Testis (tissue), 3 donors: ENCODE data around the gene SEC24A. TPM values are rescaled to one million over a fixed set of nuclear protein-coding genes. Genes with fewer than 3 reads are reported as not detected.
"Not testable (repeated sequence)": the region's sequence is repeated elsewhere in the genome, so short reads cannot be mapped to it uniquely, and the experiment has no call there.

ENCODE experiments used
- DNase-seq: peaks from one replicate; pipeline ENCODE4 v3.0.0-alpha.2; 2019
- H3K27ac ChIP-seq, 2 donors: fragments of 200-600 bp; sonication (generic); one replicate each; pipeline ENCODE4 v1.5.1; 2019
- H3K27me3 ChIP-seq: fragments of 200-600 bp; sonication (generic); one replicate; pipeline ENCODE4 v1.5.1; 2019
- H3K36me3 ChIP-seq: fragments of 200-600 bp; sonication (generic); one replicate; pipeline ENCODE4 v1.5.1; 2017; ENCODE audit warnings: low read depth; ENCODE audit errors: missing control alignments
- H3K4me1 ChIP-seq: fragments of 200-600 bp; sonication (generic); one replicate; pipeline ENCODE4 v1.5.1; 2019
- H3K4me3 ChIP-seq, 2 donors: fragments of 200-600 bp; sonication (generic); one replicate each; pipeline ENCODE4 v1.5.1; 2017 to 2019
- H3K9me3 ChIP-seq: fragments of 200-600 bp; sonication (generic); one replicate; pipeline ENCODE4 v1.5.1; 2017
- POLR2A ChIP-seq: fragments of 450-650 bp; IDR thresholded peaks from one replicate; pipeline ENCODE4 v1.6.1; 2017; ENCODE audit warnings: antibody characterized with exemption, mild to moderate bottlenecking, moderate library complexity
- WGBS, 2 donors: methylation state at CpG; one replicate each; pipeline ENCODE4 v1.1.5; 2018; 5-methylcytosine and 5-hydroxymethylcytosine counted together
- intact Hi-C: fragments of 100-400 bp; cut with DNase I; formaldehyde crosslinking; loops from one replicate; pipeline ENCODE4 v1.15.1; 2023; ENCODE audit warnings: low total_unique reads
- polyA plus RNA-seq: library from polyadenylated mRNA; stranded (reverse); fragments of 350-450 nt; fragmentation: Illumina TruSeq; extraction: RNeasy Lipid Tissue Mini Kit (QIAGEN cat#74804); gene quantifications from one replicate; pipeline ENCODE4 v1.2.3, GENCODE V29; 2014; ENCODE audit warnings: low read depth, low replicate concordance; ENCODE audit not compliant: insufficient read depth
- total RNA-seq, 2 donors: library from RNA; depleted of rRNA; stranded (reverse); fragments of >200 nt; gene quantifications; one replicate each; pipeline ENCODE4 v1.2.3, GENCODE V29; 2016
- TF ChIP-seq, protein P1 (sequence below), 3 experiments: fragments of 450-650 bp in 2 of 3; fragments of 200-600 bp in 1 of 3; sonication (generic) in 1 of 3; IDR thresholded peaks; one replicate each; pipeline ENCODE4 v1.5.1; 2016 to 2019; ENCODE audit warnings: antibody characterized with exemption in 3 of 3, mild to moderate bottlenecking in 2 of 3, moderate library complexity in 1 of 3

Gene SEC24A
- total and polyA plus RNA-seq, 3 donors from 2014 or later = 10.3 to 16.7 (median 13.7) TPM

DNA sequence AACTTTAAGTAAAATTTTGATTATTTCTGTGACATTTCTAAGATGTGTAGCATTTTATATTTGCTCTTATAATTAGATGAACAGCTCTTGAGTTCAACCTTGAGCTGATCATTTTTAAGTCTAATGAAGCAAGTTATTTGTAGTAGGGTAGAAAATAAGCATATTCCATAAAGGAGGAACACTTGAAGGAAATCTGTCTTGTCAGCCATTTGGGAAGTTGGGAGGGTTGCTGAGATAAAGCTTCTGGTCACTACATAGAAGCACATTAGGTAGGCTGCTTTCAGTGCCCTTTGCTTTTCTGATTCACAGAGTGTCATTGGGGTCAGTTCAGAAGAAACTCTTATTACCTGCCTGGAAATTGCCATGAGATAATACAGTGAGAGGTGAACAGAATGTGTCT, 44.1 kb downstream of the SEC24A start:
- no peak overlapping the region for H3K4me3 ChIP-seq
- intact Hi-C loops = no loop called here
- H3K27ac ChIP-seq = no peak overlapping the region
- no peak for TF ChIP-seq POLR2A
- TF ChIP-seq, protein P1, sequence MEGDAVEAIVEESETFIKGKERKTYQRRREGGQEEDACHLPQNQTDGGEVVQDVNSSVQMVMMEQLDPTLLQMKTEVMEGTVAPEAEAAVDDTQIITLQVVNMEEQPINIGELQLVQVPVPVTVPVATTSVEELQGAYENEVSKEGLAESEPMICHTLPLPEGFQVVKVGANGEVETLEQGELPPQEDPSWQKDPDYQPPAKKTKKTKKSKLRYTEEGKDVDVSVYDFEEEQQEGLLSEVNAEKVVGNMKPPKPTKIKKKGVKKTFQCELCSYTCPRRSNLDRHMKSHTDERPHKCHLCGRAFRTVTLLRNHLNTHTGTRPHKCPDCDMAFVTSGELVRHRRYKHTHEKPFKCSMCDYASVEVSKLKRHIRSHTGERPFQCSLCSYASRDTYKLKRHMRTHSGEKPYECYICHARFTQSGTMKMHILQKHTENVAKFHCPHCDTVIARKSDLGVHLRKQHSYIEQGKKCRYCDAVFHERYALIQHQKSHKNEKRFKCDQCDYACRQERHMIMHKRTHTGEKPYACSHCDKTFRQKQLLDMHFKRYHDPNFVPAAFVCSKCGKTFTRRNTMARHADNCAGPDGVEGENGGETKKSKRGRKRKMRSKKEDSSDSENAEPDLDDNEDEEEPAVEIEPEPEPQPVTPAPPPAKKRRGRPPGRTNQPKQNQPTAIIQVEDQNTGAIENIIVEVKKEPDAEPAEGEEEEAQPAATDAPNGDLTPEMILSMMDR (IDR thresholded peaks at IDR 0.05) = no peak
- no peak for DNase-seq
- H3K27me3 ChIP-seq = no peaks in the 10 kb centered on the region
- H3K36me3 ChIP-seq = no peaks in the 10 kb centered on the region
- H3K4me1 ChIP-seq = no peaks in the 10 kb centered on the region
- H3K9me3 ChIP-seq = no peaks in the 10 kb centered on the region

DNA sequence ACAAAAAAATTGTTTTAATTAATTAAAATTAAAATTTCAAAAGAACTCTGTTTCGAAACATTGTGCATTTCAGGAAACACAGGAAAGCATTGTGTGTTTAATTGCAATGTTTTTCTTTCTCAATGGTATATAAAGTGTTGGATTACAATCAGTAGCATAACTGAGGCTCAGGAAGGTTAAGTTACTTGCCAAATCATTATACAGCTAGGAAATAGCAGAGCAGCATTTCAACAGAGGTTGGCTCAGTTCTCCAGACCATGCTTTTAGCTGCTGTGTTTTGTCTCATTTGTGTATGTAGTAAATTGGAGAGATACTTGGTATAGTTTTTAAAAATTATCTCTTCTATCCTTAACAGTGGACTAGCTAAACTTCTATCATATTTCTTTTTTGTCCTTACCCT, 59.7 kb downstream of the SEC24A start:
- 95 to 96% methylated on average over 1 of the region's 1 CpG for WGBS, 2 donors
- TF ChIP-seq, protein P1 (IDR thresholded peaks at IDR 0.05) = no peak
- TF ChIP-seq POLR2A = no peak
- intact Hi-C loops = no loop called here
- Histone ChIP-seq H3K9me3 (no peaks in the 10 kb centered on the region), H3K4me3 (no peak overlapping the region), H3K36me3 (no peaks in the 10 kb centered on the region), H3K4me1 (no peaks in the 10 kb centered on the region), H3K27me3 (no peaks in the 10 kb centered on the region), H3K27ac (no peak overlapping the region)
- DNase-seq = no peak

DNA sequence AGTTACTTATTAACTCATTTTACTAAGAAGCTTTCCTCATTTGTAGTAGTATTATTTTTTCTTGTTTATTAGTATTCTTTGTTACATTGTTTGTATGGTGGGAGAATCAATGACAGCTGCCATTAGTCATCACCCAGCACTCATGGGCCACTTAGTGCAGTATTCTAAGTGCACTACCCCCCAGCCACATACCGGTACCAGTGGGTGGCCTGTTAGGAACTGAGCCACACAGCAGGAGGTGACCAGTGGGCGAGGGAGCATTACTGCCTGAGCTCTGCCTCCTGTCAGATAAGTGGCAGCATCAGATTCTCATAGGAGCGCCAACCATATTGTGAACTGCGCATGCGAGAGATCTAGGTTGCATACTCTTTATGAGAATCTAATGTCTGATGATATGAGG, 65.5 kb downstream of the SEC24A start:
- H3K36me3 ChIP-seq = no peaks in the 10 kb centered on the region
- TF ChIP-seq, protein P1 (IDR thresholded peaks at IDR 0.05) = no peak
- no peak for TF ChIP-seq POLR2A
- DNase-seq = no peak
- intact Hi-C loops = no loop called here
- H3K4me1 ChIP-seq = no peaks in the 10 kb centered on the region
- H3K9me3 ChIP-seq = no peaks in the 10 kb centered on the region
- H3K27ac ChIP-seq = no peak overlapping the region
- WGBS, 2 donors = 91 to 97% methylated on average over 4 to 5 of the region's 5 CpGs
- H3K27me3 ChIP-seq = no peaks in the 10 kb centered on the region
- no peak overlapping the region for H3K4me3 ChIP-seq

DNA sequence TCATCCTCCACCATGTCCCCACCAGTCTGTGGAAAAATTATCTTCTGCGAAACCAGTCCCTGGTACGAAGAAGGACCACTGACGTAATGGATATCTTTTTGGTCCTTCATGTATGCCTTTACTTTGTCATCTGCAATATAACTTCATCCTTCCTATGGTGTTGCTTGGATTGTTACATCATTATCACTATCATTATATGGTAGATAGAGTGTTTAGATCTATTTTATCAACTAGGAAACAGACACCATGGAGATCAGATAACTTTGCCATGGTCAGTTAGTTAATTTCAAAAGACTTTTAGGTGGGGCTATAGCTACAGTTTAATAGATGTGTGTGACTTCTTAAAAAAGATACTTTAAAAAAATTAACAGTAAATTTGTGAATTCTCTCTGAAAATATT, 66.0 kb downstream of the SEC24A start:
- Histone ChIP-seq H3K27ac (no peak overlapping the region), H3K27me3 (no peaks in the 10 kb centered on the region), H3K4me1 (no peaks in the 10 kb centered on the region), H3K4me3 (no peak overlapping the region), H3K36me3 (no peaks in the 10 kb centered on the region), H3K9me3 (no peaks in the 10 kb centered on the region)
- no peak for TF ChIP-seq POLR2A
- TF ChIP-seq, protein P1 (IDR thresholded peaks at IDR 0.05) = no peak
- intact Hi-C loops = no loop called here
- DNase-seq = no peak
- WGBS, 2 donors = 96 to 97% methylated on average over 3 of the region's 3 CpGs

DNA sequence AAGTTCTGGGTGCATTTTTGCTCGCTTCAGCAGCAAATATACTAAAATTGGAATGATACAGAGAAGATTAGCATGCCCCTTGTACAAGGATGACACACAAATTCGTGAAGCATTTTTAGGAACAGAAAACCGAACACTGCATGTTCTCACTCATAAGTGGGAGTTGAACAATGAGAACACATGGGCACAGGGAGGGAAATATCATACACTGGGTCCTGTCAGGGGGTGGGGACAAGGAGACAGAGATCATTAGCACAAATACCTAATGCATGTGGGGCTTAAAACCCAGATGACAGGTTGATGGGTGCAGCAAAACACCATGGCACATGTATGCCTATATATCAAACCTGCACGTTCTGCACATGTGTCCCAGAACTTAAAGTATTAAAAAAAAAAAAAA, 66.9 kb downstream of the SEC24A start:
- 66 to 76% methylated on average over 4 of the region's 4 CpGs for WGBS, 2 donors
- H3K36me3 ChIP-seq, intact Hi-C loops: not testable (repeated sequence)

More for the DNA sequence above, 66.9 kb downstream of the SEC24A start:
- not testable (repeated sequence) for H3K27ac ChIP-seq, H3K4me1 ChIP-seq, H3K9me3 ChIP-seq, H3K4me3 ChIP-seq, DNase-seq, H3K27me3 ChIP-seq
